Gastrocnemius medialis (tissue), 4 donors: ENCODE results near the gene TMEM150C.

Experiments used
- POLR2A ChIP-seq, 2 donors: fragments of 450-650 bp; IDR thresholded peaks; one replicate each; pipeline ENCODE4 v1.6.1; 2017; ENCODE audit warnings: antibody characterized with exemption in 2 of 2, mild to moderate bottlenecking in 2 of 2, moderate library complexity in 2 of 2
- TF ChIP-seq, protein P1 (sequence below), 5 experiments: fragments of 450-650 bp in 3 of 5; fragments of 200-600 bp in 2 of 5; sonication (generic) in 2 of 5; IDR thresholded peaks in 4 of 5; conservative IDR thresholded peaks in 1 of 5; 1 replicate in 4 of 5; 2 replicates in 1 of 5; pipeline ENCODE4 v1.5.1; 2016 to 2019; ENCODE audit warnings: antibody characterized with exemption in 5 of 5, mild to moderate bottlenecking in 3 of 5, moderate library complexity in 3 of 5

- TF ChIP-seq, protein P1, sequence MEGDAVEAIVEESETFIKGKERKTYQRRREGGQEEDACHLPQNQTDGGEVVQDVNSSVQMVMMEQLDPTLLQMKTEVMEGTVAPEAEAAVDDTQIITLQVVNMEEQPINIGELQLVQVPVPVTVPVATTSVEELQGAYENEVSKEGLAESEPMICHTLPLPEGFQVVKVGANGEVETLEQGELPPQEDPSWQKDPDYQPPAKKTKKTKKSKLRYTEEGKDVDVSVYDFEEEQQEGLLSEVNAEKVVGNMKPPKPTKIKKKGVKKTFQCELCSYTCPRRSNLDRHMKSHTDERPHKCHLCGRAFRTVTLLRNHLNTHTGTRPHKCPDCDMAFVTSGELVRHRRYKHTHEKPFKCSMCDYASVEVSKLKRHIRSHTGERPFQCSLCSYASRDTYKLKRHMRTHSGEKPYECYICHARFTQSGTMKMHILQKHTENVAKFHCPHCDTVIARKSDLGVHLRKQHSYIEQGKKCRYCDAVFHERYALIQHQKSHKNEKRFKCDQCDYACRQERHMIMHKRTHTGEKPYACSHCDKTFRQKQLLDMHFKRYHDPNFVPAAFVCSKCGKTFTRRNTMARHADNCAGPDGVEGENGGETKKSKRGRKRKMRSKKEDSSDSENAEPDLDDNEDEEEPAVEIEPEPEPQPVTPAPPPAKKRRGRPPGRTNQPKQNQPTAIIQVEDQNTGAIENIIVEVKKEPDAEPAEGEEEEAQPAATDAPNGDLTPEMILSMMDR (IDR thresholded peaks at IDR 0.05 in 4 of 5, conservative IDR thresholded peaks at IDR 0.05 in 1 of 5) = no peak
- TF ChIP-seq POLR2A (IDR thresholded peaks at IDR 0.05) = no peak
These were observed 669 bp downstream of the TMEM150C start for GRCh38 chr4:82560853-82561785.
